COLO668 (cell line): ENCODE results near the gene TTLL4.
"Not testable (repeated sequence)": the region's sequence is repeated elsewhere in the genome, so short reads cannot be mapped to it uniquely, and the experiment has no call there.

ENCODE experiments used
- DNase-seq: peaks from one replicate; lab custom pipeline; 2025; ENCODE audit not compliant: unreplicated experiment; lab: John Stamatoyannopoulos, UW

Gene TTLL4

DNA sequence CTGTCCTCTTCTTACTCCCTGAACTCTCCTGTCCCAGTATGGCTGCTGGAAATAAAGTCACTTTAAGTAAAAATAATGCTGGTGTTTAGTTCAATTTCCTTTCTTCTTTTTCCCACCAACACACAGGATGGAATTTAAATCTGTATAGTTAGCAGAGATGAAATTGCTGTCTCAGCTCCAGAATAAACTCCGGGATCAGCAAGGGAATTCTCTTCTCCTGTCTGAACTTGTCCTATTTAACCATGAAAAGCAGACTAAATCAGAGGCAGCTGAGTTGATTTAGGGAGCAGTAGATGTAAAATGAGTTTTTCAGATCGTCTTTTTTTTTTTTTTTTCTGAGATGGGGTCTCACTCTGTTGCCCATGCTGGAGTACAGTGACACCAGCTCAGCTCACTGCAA lies 25.9 kb downstream of the TTLL4 start:
- DNase-seq = no peak

DNA sequence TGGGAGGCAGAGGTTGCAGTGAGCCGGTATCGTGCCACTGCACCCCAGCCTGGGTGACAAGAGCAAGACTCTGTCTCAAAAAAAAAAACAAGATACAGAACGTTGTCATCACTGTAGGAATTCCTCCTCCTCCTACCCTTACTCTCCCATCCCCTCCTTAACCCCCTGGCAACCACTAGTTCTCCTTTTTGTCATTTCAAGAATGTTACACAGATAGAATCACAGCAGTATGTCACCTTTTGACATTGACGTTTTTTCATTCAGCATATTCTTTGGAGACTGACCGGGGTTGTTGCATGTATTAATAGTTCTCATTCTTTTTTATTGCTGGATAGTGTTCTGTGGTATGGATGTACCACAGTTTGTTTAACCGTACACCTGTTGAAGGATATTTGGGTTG lies 32.4 kb downstream of the TTLL4 start:
- DNase-seq = no peak

DNA sequence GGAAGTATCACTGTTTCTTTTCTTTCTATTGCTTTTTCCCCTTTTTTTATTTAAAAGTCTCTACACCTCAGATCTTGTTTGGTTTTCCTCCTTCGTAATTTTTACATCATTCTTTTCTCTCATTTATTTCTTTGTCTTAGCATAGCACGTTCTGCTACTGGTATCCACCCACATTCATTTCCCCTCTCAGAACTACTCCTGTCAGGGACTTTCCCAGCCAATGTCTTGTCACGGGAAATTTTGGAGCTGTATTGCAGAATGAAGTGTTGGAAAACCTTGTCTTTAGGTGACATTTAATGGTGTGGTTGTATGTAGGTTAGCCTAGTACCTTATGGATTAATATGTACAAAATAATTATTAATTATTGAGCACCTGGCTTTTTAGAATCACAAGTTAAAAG lies 34.0 kb downstream of the TTLL4 start:
- no peak for DNase-seq

DNA sequence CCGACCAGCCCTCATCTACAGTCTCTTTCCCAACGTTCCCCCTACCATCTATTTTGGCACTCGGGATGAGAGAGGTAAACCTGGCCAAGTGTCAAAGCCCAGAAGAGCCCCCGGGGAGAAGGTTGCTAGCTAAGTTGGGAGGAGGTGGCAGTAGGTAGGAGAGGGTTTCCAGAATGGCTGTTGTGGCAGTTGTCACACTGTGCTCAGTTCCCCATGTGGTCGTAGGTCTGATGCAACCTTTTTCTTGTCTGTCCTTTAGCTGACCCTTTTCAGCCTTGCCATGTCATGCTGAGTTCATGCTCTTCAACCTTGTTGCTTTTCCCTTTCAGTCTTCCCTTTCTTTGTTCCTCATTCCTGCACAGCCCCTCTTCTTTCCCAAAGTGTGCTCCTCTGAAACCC lies 34.5 kb downstream of the TTLL4 start:
- DNase-seq = no peak

DNA sequence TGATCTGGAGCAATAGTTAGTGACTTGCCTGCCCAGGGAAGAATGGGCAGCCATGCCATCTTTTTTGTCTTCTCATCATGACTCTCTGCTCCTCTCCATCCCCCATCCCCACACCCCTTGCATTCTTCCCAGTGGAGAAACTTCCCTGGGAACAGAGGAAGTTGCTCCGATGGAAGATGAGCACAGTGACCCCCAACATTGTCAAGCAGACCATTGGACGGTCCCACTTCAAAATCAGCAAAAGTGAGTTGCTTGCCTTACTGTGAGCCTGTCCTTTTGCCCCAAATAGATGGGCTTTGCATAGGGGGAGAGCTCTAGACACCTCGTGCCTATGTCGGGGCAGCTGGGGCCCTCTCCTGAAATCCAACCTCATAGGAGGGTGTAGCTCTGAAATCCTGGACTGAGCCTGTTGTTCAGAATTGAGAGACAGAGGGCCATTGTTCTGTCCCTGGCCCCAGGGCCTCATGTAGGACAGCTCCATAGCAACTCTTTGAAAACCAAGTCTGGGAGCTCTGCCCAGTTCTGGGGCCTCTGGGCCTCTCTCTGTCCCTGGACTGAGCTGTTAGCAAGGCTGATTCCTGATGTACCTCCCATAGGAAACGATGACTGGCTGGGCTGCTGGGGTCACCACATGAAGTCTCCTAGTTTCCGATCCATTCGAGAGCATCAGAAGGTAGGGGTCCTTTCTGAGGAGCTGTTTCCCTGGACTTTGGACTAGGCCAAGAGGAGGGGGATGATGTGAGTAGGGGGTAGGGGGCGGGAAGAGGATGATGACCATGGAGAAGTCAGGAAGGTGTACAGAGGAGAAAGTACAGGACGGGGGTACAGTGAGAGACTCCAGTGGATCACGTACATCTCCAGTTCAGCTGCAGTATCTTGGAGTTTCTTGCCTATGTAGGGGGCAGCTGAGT lies 35.2 kb downstream of the TTLL4 start:
- DNase-seq = no peak

DNA sequence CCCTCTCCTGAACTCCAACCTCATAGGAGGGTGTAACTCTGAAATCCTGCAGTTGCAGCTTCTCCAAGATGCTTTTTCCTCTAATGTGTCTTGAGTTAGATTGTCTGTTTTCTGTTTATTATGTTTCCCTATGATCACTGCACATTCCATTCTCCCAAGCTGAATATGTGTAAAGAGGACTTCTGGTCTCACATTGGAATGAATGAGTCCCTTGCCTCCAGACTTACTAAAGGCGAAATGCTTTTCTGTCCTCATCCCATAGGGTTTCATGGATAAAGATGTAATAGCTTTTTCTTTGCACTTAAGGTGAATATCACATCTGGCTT lies 35.8 kb downstream of the TTLL4 start:
- no peak for DNase-seq

DNA sequence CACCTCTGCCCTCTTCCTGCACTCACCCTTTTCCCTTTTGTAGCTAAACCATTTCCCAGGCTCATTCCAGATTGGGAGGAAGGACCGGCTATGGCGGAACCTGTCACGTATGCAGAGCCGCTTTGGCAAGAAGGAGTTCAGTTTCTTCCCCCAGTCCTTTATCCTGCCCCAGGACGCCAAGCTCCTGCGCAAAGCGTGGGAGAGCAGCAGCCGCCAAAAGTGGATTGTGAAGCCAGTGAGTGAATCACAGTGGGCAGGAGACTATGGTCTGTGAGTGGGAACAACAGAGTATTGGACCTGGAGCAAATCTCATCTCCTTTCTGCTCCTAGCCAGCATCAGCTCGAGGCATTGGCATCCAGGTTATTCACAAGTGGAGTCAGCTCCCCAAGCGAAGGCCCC lies 36.3 kb downstream of the TTLL4 start:
- DNase-seq = no peak

DNA sequence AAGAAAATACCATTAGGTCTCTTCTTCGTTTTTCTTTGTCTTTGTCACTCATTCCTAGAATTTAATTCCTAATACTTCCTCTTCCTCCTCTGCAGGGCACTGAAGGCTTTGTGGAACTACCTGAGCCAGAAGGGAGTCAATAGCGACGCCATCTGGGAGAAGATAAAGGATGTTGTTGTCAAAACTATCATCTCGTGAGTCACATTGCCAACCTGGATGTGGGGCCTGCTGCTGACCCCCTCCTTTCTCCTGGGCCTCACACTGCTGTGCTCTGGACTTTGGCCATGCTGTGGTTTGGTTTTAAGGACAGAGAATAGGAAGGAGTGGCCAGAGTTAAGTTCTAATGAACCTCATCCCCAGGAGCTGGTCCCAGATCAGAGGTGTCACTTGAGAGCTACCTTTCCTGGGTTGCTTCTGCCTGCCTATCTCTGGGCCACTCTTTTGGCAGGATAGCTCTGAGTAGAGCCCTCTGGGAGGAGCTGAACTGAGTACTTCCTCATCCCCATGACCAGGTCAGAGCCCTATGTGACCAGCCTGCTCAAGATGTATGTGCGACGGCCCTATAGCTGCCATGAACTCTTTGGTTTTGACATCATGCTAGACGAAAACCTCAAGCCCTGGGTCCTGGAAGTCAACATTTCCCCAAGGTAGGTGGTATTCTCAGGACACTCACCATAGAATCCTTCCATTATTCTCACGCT lies 38.3 kb downstream of the TTLL4 start:
- no peak for DNase-seq

DNA sequence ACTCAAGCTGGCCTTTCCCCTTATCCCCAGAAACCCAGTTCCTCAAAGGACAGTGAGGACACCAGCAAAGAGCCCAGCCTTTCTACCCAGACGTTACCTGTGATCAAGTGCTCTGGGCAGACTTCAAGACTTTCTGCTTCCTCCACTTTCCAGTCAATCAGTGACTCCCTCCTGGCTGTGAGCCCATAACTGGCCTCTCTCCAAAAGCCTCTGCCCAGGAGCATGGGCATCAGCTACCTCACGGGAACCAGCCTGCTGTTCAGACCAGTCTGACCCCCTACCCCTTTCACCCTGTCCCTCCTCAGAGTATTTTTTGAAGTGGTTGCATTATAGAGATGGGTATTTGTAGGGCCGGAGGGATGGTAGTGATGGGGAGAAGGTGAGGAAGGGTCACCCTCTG lies 43.6 kb downstream of the TTLL4 start:
- DNase-seq = no peak

DNA sequence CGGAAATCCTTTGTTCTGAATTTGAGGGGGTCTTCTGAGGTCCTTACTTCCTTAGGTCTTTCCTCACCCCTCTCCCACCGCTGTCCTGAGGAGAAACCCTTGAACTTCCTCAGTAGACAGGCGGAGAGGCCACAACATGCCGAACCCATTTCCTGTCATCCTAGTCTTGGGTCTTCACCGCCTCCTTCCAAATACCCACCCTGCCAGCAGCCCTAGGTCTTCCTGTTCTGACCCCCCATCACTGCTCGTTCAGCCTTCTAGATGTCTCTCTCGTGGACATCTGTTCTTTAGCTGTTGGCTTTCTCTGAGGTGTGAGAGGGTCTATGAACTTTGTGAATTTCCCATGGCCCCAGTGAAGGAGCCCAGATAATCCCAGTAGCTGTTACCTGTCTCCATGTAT lies 44.1 kb downstream of the TTLL4 start:
- DNase-seq = no peak

DNA sequence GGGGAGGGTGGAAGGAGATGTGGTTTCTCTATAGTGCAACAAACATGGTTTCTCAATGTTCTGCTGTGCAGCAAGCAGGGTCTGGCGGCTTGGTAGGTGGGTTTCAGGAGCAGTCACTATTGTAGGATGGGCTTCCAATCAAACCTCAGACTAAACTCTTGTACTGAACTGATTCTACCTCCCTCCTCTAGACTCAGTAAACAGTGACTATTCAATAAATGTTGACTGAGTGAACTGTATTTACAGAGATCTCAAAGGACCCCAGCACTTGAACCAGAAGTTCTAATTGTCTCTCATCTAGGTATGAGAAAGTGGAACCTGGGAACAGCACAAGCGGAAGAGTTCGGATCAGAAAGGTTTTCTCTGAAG lies 44.5 kb downstream of the TTLL4 start:
- DNase-seq = no peak

DNA sequence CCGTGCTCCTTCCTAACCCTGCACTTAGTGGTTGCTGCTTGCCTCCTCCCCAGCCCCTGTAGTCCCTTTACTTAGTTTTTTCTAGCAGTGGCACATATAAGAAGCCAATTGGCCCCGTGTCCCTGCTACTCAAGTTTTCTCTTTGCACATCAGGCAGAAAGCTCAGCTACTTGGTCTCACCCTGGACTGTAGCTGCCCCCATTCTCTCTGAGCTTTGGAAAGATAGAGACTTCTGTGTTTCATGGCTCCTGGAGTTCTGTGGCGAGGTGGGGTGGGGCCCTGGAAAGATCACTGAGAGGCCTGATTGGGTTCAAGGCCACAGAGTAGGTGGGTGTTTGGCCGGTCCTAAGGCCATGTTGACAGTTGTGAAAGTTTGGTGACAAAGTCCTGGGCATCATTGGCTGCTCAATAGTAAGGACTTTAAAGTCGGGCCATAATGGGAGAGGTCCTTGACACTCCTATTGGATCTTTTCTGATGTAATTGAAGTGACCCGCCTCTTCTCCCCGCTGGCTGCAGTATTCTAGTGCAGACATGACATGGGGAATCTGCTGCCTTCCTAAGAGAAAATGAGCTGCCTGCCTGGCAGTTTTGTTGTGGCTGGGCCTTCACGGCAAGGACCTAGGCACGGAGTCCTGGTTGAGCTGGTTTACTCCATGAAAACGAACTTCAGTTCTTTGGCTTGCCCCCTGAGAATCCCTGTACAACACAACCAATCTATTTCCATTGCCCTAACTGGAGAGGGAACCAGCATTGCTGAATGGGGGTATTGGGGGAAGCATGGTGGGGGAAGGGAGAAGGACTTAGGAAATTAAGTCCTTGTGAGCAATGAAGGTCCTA lies 45.2 kb downstream of the TTLL4 start:
- DNase-seq = no peak

DNA sequence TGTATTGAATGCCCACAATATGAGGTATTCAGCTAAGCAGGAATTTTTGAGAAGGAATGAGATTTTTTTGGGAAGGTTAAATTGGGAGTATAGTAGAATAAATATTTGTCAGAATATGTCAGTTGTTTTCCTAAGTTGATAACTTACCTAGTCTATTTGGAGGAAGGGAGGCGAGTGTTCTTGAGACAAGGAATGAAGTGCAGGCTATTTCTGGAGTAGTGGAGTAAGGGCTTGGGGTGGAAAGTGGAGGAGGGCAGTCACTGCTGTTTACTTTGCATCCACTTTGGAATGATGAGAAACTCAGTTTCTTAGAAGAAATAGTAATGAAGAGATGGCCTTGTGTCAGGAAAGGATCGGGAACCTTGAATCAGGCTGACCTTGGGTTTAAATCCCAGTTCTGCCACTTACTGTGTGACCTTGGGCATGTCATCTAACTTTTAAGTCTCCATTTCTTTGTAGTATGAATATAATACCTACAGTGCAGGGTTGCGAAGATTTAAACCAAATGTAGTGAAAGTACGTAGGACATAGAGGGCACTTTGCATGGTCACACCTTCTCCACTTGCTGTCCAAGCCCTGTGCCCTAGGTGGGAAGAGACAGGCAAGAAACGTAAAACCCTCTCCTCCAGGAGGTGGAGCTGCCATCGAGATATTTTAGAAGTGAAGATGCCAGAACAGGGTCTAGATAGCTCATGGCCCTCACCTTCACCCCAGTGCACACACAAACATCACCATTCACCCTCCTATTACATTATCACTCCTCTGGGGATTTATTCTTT lies 46.2 kb downstream of the TTLL4 start:
- DNase-seq = no peak

DNA sequence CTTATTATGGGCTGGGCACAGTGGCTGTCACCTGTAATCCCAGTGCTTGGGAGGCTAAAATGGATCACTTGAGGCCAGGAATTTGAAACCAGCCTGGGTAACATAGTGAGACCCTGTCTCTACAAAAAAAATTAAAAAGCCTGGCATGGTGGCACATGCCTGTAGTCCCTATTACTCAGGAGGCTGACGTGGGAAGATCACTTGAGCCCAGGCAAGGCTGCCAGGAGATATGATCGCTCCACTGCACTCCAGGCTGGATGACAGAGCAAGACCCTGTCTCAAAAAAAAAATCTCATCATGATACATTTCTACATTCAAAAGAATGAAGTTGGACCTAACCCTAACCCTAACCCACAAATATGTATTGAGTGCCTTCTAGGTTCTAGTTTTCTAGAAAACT lies 51.2 kb downstream of the TTLL4 start:
- no peak for DNase-seq

DNA sequence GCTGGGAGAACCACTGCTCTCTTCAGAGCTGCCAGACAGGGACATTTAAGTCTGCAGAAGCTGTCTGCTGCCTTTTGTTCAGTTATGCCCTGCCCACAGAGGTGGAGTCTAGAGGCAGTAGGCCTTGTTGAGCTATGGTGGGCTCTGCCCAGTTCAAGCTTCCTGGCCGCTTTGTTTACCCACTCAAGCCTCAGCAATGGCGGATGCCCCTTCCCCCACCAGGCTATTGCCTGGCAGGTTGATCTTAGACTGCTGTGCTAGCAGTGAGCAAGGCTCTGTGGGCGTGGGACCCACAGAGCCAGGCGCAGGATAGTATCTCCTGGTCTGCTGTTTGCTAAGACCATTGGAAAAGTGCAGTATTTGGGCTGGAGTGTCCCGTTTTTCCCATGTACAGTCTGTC lies 62.1 kb downstream of the TTLL4 start:
- not testable (repeated sequence) for DNase-seq

DNA sequence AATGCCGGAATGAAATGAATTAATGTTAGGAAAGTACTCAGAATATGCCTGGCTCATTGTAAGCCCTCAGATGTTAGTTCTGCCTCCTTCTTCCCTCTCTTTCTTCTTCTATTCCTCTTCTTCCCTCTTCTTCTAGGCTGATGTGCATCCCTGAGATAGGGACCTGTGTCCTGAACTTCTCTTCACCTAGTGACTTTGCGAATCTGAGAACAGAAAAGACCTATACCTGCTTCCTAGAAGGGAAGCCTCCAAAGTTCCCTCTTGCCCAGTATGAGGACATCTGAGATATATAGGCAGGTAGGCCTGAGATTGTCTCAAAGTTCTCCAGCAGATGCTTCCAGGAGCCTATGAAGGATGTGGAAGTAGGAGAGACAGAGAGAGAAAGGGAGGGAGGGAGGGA lies 63.2 kb downstream of the TTLL4 start:
- no peak for DNase-seq

DNA sequence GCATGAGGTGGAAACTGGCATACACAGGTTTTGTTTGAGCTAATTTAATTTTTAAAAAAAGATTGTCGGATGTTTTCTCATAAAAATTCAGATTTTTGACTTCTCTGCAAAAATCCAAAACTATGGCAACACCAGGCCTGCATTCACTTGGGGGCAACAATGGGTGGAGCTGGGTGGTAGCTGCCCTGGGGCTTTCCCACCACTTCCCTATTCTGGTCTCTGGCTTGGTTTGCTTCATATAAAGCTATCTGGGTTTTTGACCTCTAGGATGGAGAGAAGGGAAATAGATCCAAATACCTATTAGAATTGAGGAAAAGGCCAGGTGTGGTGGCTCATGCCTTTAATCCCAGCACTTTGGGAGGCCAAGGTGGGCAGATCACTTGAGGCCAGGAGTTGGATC lies 65.9 kb downstream of the TTLL4 start:
- no peak for DNase-seq

DNA sequence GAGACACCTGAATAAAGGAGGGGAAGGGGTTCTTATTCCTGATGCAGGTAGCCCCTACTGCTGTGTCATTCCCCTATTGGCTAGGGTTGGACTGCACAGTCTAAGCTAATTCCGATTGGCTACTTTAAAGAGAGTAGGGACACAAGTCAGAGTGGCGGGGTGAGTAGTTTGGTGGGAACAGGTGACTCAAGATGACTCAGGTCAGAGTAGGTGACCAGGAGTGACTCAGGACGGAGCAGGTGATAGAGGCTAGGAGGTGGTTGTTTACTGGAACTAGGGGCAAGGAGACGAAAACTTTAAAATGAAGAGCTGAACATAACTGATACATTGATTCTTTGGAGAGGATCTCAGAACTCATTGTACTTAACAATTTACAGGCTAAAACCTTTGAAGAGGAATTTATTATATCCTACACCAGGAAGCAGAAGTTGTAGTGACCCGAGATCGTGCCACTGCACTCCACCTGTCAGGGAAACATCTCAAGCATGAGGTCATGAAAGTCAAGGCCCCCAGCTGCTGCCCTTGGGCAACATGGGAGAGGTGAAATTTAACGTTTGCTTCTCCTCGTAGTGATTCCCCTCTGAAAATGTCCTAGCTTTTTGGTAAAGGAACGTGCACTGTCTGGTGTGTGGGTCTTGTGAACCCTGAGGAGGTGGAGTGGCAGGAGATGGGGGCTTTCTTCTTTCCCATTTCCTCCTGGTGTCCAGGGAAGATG lies 66.8 kb downstream of the TTLL4 start:
- DNase-seq = no peak

DNA sequence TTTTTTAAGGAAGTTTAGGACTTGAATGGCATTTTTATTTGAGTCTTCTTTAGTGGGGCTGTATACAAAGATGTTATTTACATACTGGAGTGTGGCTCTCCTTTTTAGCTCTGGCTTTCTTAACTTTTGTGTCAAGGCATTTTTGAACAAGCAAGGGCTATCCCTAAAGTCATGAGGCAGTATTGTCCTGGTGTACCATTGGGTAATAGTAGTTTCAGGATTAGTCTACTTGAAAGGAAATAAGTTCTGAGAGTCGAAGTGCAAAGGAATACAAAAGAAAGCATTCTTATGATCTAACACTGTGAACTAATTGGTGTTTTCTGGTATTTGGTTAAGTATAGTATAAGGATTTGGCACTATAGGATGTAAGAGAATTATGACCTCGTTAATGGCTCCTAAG lies 69.4 kb downstream of the TTLL4 start:
- no peak for DNase-seq

DNA sequence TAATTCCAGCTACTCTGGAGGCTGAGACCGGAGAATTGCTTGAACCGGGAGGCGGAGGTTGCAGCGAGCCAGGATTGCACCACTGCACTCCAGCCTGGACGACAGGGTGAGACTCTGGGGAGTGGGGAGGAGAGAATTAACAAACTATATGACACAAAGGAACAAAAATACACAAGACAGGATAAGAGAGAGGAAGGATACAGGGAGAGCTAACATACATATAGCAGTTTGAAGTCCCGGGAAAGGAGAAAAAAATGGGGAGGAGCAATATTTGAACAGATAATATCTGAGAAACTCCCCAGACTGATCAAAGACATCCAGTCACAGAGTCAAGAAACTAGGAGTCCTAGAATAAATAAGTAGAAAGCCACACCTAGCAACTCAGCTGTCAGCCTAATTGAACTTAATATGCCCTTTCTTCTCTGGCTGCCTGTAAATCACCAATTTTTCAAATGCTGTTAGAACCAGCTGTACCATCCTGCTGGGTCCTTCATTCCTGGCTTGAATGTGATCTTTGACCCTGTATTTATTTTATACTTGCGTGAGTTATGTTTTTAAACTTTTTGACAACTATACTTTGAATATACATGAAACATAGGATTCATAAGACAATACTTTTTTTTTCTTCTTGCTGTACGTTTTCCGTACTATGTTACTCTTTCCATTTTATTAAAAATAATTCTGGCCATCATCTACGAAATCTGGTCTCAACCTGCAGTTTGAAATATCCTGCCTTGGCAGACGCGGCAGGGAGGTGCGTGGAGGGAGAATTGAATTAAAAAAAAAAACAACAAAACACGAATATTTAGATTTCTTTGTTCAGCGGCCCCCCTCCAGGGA lies 70.4 kb downstream of the TTLL4 start:
- DNase-seq = no peak
